Measurements from ENCODE around the gene PRPF38B.
A peak's percentile ranks its signal among the peaks of the same experiment; 100 is the strongest.
"Not testable (repeated sequence)": the region's sequence is repeated elsewhere in the genome, so short reads cannot be mapped to it uniquely, and the experiment has no call there.

PRPF38B gene, protein sequence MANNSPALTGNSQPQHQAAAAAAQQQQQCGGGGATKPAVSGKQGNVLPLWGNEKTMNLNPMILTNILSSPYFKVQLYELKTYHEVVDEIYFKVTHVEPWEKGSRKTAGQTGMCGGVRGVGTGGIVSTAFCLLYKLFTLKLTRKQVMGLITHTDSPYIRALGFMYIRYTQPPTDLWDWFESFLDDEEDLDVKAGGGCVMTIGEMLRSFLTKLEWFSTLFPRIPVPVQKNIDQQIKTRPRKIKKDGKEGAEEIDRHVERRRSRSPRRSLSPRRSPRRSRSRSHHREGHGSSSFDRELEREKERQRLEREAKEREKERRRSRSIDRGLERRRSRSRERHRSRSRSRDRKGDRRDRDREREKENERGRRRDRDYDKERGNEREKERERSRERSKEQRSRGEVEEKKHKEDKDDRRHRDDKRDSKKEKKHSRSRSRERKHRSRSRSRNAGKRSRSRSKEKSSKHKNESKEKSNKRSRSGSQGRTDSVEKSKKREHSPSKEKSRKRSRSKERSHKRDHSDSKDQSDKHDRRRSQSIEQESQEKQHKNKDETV

GRCh38 chr1:108691942-108692723 lies at the start of gene PRPF38B:
Gene PRPF38B, plus strand, starts transcription at chr1:108692310. Its CDS starts 282 bp downstream, at chr1:108692592.
- peak; percentile 82 to 87 for DNase-seq

GRCh38 chr1:108643492-108644335 lies 48.4 kb upstream of the PRPF38B start:
- peak in 1 of 2 experiments; percentile 14 for DNase-seq

GRCh38 chr1:108644984-108645383 lies 47.1 kb upstream of the PRPF38B start:
- DNase-seq = no peak

DNA sequence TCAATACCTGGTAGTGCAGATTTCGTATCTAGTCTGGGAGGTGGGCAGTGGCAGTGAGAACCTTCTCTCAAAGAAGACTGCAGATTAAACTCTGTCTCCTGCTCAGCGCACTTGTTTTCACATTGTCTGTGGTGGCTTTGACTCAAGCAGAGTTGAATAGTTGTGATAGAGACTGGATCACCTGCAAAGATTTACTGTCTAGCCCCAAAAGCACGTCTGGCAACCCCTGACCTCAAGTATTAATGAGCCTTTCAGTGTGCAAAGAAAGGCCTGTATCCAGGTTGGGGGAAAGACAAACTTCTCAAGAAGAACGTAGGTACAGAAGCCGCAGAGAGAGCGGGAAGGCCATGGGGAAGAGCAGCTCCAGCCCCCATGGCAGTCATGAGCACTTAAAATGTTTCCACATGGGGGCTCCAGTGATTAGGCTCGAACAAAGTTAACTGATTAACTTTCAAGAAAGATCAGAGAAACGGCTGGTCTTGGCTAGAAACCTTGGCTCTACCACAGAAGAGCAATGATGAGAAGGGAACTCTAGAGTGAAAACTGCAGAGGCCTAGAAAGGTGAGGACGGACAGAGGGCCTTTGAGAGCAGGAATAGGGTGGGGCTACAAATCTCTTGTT lies 46.4 kb upstream of the PRPF38B start:
- DNase-seq = no peak

- DNase-seq = no peak
Observed at GRCh38 chr1:108646265-108646647, 45.9 kb upstream of the PRPF38B start.

DNA sequence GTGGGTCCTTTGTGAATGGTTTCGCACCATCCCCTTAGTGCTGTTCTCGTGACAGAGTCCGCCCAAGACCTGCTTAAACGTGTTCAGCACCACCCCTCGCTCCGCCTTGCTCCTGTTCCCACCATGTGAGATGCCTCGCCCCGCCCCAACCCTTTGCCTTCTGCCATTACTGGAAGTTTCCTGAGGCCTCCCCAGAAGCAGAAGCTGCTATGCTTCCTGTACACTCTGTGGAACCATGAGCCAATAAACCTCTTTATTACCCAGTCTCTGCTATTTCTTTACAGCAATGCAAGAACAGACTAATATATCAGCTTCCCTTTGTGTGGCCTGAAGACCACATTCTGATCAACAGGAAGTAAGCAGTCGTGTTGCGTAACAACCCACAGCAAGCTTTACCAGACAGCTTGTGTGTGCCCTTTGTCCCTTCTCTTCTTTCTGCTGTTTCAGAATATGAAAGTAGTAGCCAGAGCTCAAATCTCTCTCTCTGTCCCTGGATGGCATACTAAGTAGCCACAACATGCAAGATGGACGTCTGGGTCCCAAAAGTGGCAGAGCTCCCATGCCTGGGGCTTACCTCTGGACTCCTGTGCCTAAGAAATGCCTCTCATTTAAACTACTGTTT lies 45.4 kb upstream of the PRPF38B start:
- DNase-seq = no peak

- no peak for DNase-seq
Observed at GRCh38 chr1:108653431-108654105, 38.5 kb upstream of the PRPF38B start.

- no peak for DNase-seq
Observed at GRCh38 chr1:108657356-108658080, 34.6 kb upstream of the PRPF38B start.

GRCh38 chr1:108661030-108661609 lies 31.0 kb upstream of the PRPF38B start, which contains the start of gene HENMT1:
Gene HENMT1, minus strand, starts transcription at chr1:108661093. Its CDS starts 1,209 bp downstream, at chr1:108659884.
- peak; percentile 56 to 63 for DNase-seq

- DNase-seq = no peak
Observed at GRCh38 chr1:108663074-108663473, 29.0 kb upstream of the PRPF38B start.

- DNase-seq = no peak
Observed at GRCh38 chr1:108664481-108664880, 27.6 kb upstream of the PRPF38B start.

DNA sequence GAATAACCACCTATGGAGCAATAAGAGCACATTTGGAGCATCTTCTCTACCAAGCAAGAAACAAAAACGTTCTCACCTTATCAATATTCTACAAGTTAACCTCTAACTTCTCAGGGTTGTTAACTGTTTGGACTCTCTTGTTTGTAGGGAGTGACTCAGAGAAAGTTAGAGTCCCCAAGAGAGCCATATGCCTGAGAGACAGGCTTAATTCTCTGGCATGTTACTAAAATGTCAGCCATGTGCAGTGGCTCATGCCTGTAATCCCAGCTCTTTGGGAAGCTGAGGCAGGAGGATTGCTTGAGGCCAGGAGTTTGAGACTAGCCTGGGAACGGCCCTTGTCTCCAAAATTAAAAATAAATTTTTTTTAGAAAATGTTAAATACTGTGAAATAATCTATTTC lies 27.0 kb upstream of the PRPF38B start:
- no peak for DNase-seq

- no peak for DNase-seq
Observed at GRCh38 chr1:108665771-108666170, 26.3 kb upstream of the PRPF38B start.

DNA sequence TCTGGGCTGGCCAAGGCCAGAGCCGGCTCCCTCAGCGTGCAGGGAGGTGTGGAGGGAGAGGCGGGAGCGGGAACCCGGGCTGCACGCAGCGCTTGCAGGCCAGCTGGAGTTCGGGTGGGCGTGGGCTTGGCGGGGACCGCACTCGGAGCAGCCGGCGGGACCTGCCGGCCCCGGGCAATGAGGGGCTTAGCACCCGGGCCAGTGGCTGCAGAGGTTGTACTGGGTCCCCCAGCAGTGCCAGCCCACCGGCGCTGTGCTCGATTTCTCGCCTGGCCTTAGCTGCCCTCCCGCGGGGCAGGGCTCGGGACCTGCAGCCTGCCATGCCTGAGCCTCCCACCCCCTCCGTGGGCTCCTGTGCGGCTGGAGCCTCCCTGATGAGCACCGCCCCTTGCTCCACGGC lies 24.7 kb upstream of the PRPF38B start:
- not testable (repeated sequence) for DNase-seq

GRCh38 chr1:108668777-108669176 lies 23.3 kb upstream of the PRPF38B start:
- no peak for DNase-seq

GRCh38 chr1:108669679-108670078 lies 22.4 kb upstream of the PRPF38B start:
- no peak for DNase-seq

GRCh38 chr1:108670131-108670773 lies 21.9 kb upstream of the PRPF38B start:
- no peak for DNase-seq

DNA sequence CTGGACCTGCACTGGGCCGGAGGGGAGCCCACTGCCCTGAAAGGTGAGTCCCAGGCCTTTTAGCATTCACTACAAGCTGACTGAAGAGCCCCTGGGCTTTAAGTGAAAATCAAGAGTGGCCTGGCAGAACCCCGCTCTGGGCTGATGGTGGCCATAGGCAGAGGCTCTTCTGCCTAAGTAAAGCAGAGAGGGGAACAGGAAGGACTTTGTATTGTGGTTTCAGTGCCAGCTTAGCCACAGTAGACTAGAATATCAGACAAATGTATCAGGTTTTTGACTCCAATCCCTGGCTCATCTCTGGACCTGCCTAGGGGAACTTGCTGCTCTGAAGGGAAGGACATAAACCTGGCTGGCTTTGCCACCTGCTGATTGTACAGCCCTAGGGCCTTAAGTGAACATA lies 21.0 kb upstream of the PRPF38B start:
- DNase-seq = no peak

GRCh38 chr1:108678706-108679105 lies 13.4 kb upstream of the PRPF38B start:
- DNase-seq = no peak

Measured in NCI-H1930 (cell line).